Bronchial epithelial cell (primary cell): Measurements from ENCODE around the gene JARID2. TPM values are rescaled to one million over a fixed set of nuclear protein-coding genes. Genes with fewer than 3 reads are reported as not detected.

Source experiments
- DNase-seq: peaks from one replicate; pipeline ENCODE4 v3.0.0-alpha.2; 2010; ENCODE audit warnings: low read depth
- FAIRE-seq: peaks from 2 replicates; lab custom pipeline; 2011; peaks lifted over from hg19 to GRCh38; lab: Jason Lieb, UNC
- H3K27me3 ChIP-seq: 2 replicates; pipeline ENCODE4 v1.5.1; 2011; ENCODE audit warnings: low read length; ENCODE audit not compliant: control insufficient read depth, insufficient read depth
- H3K36me3 ChIP-seq: 2 replicates; pipeline ENCODE4 v1.5.1; 2011; ENCODE audit warnings: low read length; ENCODE audit not compliant: control insufficient read depth, insufficient read depth
- H3K4me3 ChIP-seq: 2 replicates; pipeline ENCODE4 v1.5.1; 2011; ENCODE audit warnings: mild to moderate bottlenecking, low read depth, low read length, control low read depth
- total RNA-seq: library from RNA; depleted of rRNA; stranded (reverse); fragments of >200 nt; gene quantifications from 2 replicates; pipeline ENCODE4 v1.2.1, GENCODE V29; 2014
- TF ChIP-seq, protein P1 (sequence below): IDR thresholded peaks from 2 replicates; pipeline ENCODE4 v1.5.1; 2011; ENCODE audit warnings: mild to moderate bottlenecking, moderate library complexity, low read length, control low read depth, inconsistent platforms; ENCODE audit not compliant: insufficient read depth, severe bottlenecking

The JARID2 gene
- total RNA-seq, 1 donor from 2014 or later: 29.2 TPM

DNA sequence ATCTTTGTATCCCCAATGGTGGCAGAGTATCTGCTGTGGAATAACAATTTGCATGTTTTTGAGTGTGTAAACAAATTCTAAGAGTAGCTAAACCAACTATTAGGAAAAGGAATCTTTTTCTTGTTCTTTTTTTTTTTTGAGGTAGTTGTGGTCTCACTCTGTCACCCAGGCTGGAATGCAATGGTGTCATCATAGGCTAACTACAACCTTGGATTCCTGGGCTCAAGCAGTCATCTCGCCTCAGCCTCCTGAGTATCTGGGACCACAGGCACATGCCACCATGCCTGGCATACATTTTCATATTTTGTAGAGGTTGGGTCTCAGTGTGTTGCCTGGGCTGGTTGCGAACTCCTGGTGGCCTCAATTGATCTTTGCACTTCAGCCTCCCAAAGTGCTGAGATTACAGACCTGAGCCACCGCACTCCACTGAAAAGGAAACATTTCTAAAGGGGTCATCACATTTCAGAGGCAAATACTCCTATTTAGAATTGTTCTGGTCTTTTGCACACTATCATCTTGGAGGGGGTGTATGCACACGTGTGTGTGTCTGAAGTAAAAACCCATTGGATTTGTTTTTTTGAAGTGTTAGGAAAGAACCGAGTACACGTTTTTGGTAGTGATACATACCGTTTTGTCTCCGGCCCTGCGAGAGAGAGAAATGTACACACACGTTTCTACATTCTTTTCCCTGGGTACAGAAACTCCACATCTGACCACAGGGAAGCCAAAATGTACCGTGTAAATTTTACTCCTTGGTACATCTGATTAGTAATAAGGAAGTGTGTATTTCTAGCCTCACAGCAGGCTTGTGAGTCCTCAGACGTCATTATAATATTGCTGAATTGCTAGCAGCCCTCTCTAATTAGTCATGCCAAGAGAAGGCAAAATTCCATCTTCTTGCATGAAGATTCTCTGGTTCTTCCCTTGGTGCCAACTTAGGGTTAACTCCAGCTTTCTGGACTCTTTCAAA, 183.6 kb downstream of the JARID2 start:
- Histone ChIP-seq H3K36me3 (no peaks in the 10 kb centered on the region), H3K4me3 (no peak overlapping the region), H3K27me3 (no peaks in the 10 kb centered on the region)
- TF ChIP-seq, protein P1, sequence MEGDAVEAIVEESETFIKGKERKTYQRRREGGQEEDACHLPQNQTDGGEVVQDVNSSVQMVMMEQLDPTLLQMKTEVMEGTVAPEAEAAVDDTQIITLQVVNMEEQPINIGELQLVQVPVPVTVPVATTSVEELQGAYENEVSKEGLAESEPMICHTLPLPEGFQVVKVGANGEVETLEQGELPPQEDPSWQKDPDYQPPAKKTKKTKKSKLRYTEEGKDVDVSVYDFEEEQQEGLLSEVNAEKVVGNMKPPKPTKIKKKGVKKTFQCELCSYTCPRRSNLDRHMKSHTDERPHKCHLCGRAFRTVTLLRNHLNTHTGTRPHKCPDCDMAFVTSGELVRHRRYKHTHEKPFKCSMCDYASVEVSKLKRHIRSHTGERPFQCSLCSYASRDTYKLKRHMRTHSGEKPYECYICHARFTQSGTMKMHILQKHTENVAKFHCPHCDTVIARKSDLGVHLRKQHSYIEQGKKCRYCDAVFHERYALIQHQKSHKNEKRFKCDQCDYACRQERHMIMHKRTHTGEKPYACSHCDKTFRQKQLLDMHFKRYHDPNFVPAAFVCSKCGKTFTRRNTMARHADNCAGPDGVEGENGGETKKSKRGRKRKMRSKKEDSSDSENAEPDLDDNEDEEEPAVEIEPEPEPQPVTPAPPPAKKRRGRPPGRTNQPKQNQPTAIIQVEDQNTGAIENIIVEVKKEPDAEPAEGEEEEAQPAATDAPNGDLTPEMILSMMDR: no peak
- peak; percentile 63 for DNase-seq
- FAIRE-seq: no peak

DNA sequence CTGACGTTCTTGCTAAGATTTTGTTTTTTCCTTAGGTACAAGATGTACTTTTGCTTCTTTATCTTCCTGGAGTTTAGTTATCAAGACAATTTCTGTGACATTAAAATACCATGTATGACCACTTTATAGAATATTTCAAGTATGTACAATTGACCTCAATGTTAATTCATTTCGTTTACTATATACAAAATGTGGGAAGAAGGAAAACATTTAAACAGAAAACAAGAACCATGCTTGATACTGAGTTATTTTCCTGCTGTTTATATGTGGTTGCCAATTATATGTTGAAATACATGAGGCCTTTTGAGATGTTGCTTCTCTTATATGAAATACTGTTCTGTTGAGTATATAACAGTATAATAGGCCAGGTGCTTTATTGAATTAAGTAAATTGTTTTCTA, 184.3 kb downstream of the JARID2 start:
- H3K27me3 ChIP-seq: no peaks in the 10 kb centered on the region
- H3K36me3 ChIP-seq: no peaks in the 10 kb centered on the region
- FAIRE-seq (no peak), DNase-seq (no peak)
- TF ChIP-seq, protein P1: no peak
- no peak overlapping the region for H3K4me3 ChIP-seq

GRCh38 chr6:15430931-15431405, 185.1 kb downstream of the JARID2 start:
- Histone ChIP-seq H3K36me3 (no peaks in the 10 kb centered on the region), H3K27me3 (no peaks in the 10 kb centered on the region), H3K4me3 (no peak overlapping the region)
- TF ChIP-seq, protein P1: no peak
- no peak for FAIRE-seq
- DNase-seq: no peak

- TF ChIP-seq, protein P1: no peak
- Histone ChIP-seq H3K27me3 (no peaks in the 10 kb centered on the region), H3K4me3 (no peak overlapping the region), H3K36me3 (no peaks in the 10 kb centered on the region)
- no peak for FAIRE-seq
- peak; percentile 53 for DNase-seq
Observed at GRCh38 chr6:15431762-15432483, 186.1 kb downstream of the JARID2 start.

DNA sequence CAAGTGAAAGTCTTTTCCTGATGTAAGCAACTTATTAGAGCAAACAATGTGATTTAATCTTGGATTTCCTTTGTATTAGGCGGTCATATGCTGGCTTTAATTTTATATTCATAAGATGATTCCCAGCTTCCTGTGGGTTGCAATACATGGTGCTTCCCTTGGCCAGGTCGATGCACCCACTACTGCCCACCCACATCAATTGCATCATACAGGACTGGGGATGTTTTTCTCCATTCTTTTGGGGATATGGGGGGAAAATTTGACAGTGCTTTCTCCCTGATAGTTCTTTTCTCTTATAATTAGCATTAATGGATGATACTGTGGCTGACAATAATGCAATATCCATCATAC, 187.6 kb downstream of the JARID2 start:
- FAIRE-seq (no peak), DNase-seq (no peak)
- no peaks in the 10 kb centered on the region for H3K27me3 ChIP-seq
- H3K4me3 ChIP-seq: no peak overlapping the region
- TF ChIP-seq, protein P1: no peak
- H3K36me3 ChIP-seq: no peaks in the 10 kb centered on the region
